ENCODE data around the gene ASB14.
A peak's percentile ranks its signal among the peaks of the same experiment; 100 is the strongest.

ASB14 gene

GRCh38 chr3:57234613-57235575 is 57.6 kb downstream of the ASB14 start:
- H3K36me3 Mint-ChIP-seq (ENCODE audit: insufficient read depth): peaks cover 33% of the 10 kb centered on the region
- H3K27ac Mint-ChIP-seq: no peak overlapping the region
- H3K4me3 Mint-ChIP-seq: no peak overlapping the region
- ATAC-seq (replicated peaks) (no peak), DNase-seq (no peak)
- no peaks in the 10 kb centered on the region for H3K27me3 Mint-ChIP-seq
- H3K4me1 Mint-ChIP-seq (ENCODE audit: low read depth in 2 of 2): peaks cover 6 to 11% of the 10 kb centered on the region in 2 donors
- no peaks in the 10 kb centered on the region for H3K9me3 Mint-ChIP-seq

DNA sequence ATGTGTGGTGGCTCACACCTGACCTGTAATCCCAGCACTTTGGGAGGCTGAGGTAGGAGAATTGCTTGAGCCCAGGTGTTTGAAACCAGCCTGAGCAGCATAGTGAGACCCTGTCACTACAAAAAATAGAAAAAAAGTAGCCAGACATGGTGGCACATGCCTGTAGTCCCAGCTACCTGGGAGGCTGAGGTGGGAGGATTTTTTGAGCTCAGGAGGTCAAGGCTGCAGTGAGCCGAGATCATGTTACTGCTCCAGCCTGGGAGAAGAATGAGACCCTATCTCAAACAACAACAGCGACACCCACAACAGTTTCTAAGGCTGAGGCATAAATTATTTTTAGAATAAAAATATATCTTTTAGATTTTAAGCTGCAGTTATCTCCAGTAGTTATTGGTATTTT is 58.7 kb downstream of the ASB14 start:
- Mint-ChIP-seq H3K27ac (no peak overlapping the region), H3K4me1 (ENCODE audit: low read depth in 2 of 2) (peaks cover 17 to 20% of the 10 kb centered on the region in 2 donors), H3K27me3 (no peaks in the 10 kb centered on the region), H3K9me3 (no peaks in the 10 kb centered on the region), H3K36me3 (ENCODE audit: insufficient read depth) (peaks cover 24% of the 10 kb centered on the region), H3K4me3 (no peak overlapping the region)
- DNase-seq (no peak), ATAC-seq (replicated peaks) (no peak)

GRCh38 chr3:57230006-57230405 is 62.5 kb downstream of the ASB14 start:
- H3K27ac Mint-ChIP-seq: no peak overlapping the region
- no peaks in the 10 kb centered on the region for H3K9me3 Mint-ChIP-seq

GRCh38 chr3:57227930-57228751 is 64.3 kb downstream of the ASB14 start:
- H3K27me3 Mint-ChIP-seq: no peaks in the 10 kb centered on the region
- H3K27ac Mint-ChIP-seq: peak overlapping the region; percentile 85 to 89
- peaks cover 10% of the 10 kb centered on the region for H3K36me3 Mint-ChIP-seq (ENCODE audit: insufficient read depth)
- no peaks in the 10 kb centered on the region for H3K9me3 Mint-ChIP-seq
- H3K4me1 Mint-ChIP-seq (ENCODE audit: low read depth in 2 of 2): peaks cover 18 to 21% of the 10 kb centered on the region in 2 donors
- peak overlapping the region; percentile 92 to 93 for H3K4me3 Mint-ChIP-seq
- ATAC-seq (replicated peaks): peak; percentile 63
- DNase-seq: peak; percentile 28 to 46 (median 28)

More at GRCh38 chr3:57230006-57230405, 62.5 kb downstream of the ASB14 start:
- DNase-seq (no peak), ATAC-seq (replicated peaks) (no peak)
- no peaks in the 10 kb centered on the region for H3K27me3 Mint-ChIP-seq
- peak overlapping the region; percentile 15 to 93 for H3K4me3 Mint-ChIP-seq
- peaks cover 14% of the 10 kb centered on the region for H3K36me3 Mint-ChIP-seq (ENCODE audit: insufficient read depth)
- H3K4me1 Mint-ChIP-seq (ENCODE audit: low read depth in 2 of 2): peaks cover 21 to 22% of the 10 kb centered on the region in 2 donors

- peak within 1 kb of the TSS; percentile 92 to 93 for H3K4me3 Mint-ChIP-seq
- peak; percentile 86 for ATAC-seq (replicated peaks)
- no peaks in the 10 kb centered on the region for H3K9me3 Mint-ChIP-seq
These were observed 65.1 kb downstream of the ASB14 start, which contains the start of gene APPL1 for GRCh38 chr3:57227204-57227929. Gene APPL1, plus strand, starts transcription at chr3:57227729. Its CDS starts 155 bp downstream, at chr3:57227884.

DNA sequence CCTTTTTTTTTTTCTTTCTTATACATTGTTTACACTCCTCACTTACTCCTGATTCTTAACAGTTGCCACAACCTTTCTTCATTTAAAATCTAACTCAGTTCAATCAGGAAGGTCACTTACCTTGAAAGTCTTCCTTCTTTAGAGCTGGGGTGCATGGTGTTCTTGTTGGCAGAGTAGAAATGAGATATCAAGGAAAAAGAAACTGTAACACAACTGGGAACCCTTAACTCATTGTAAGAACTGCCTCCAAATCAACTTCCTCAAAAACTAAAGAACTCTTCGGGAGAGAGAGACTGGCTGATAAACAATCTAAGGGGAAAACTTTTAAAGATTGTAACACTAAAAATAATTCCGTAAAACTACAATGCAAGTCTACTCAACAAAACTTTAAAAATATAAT is 66.3 kb downstream of the ASB14 start:
- Mint-ChIP-seq H3K4me3 (peak overlapping the region in 1 of 2 donors; percentile 92), H3K36me3 (ENCODE audit: insufficient read depth) (peaks cover 3% of the 10 kb centered on the region), H3K9me3 (no peaks in the 10 kb centered on the region), H3K27me3 (no peaks in the 10 kb centered on the region), H3K27ac (peak overlapping the region in 1 of 2 donors; percentile 74), H3K4me1 (ENCODE audit: low read depth in 2 of 2) (peaks cover 18 to 21% of the 10 kb centered on the region in 2 donors)
- DNase-seq: no peak
- ATAC-seq (replicated peaks): no peak

More at GRCh38 chr3:57227204-57227929, 65.1 kb downstream of the ASB14 start, which contains the start of gene APPL1:
- peak; percentile 81 to 85 (median 83) for DNase-seq
- Mint-ChIP-seq H3K4me1 (ENCODE audit: low read depth in 2 of 2) (peaks cover 18 to 21% of the 10 kb centered on the region in 2 donors), H3K36me3 (ENCODE audit: insufficient read depth) (peaks cover 5% of the 10 kb centered on the region), H3K27me3 (no peaks in the 10 kb centered on the region), H3K27ac (peak within 1 kb of the TSS; percentile 85 to 89)

GRCh38 chr3:57224856-57225255 is 67.6 kb downstream of the ASB14 start:
- no peak overlapping the region for H3K27ac Mint-ChIP-seq
- peaks cover 3% of the 10 kb centered on the region for H3K36me3 Mint-ChIP-seq (ENCODE audit: insufficient read depth)
- H3K4me3 Mint-ChIP-seq: no peak overlapping the region
- no peak for ATAC-seq (replicated peaks)
- H3K4me1 Mint-ChIP-seq (ENCODE audit: low read depth in 2 of 2): peaks cover 15% of the 10 kb centered on the region in 2 donors
- no peaks in the 10 kb centered on the region for H3K27me3 Mint-ChIP-seq
- no peak for DNase-seq
- no peaks in the 10 kb centered on the region for H3K9me3 Mint-ChIP-seq

DNA sequence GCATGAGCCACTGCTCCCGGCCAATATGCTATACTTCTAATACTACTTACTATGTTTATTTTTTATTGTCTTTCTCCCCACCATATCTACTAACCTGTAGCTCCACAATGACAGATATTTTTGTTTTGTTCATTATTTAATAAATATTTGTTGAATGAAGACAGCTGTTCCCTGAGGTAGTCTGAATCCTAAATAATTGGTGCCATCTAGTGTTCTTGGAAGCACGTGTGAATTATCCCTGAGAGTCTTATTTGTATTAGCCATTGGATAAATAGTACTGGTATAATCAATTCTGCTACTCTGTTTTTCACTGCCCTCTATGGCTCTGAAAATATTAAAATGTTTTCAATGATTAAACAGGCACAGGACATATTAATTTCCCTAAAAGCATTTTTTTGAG is 70.6 kb downstream of the ASB14 start:
- no peak overlapping the region for H3K27ac Mint-ChIP-seq
- no peaks in the 10 kb centered on the region for H3K27me3 Mint-ChIP-seq
- H3K9me3 Mint-ChIP-seq: no peaks in the 10 kb centered on the region
- DNase-seq (no peak), ATAC-seq (replicated peaks) (no peak)
- no peaks in the 10 kb centered on the region for H3K4me1 Mint-ChIP-seq (ENCODE audit: low read depth in 2 of 2)
- no peaks in the 10 kb centered on the region for H3K36me3 Mint-ChIP-seq (ENCODE audit: insufficient read depth)
- H3K4me3 Mint-ChIP-seq: no peak overlapping the region

Data from effector memory CD8-positive, alpha-beta T cell (primary cell).